HCT116 (cell line): ENCODE data around the gene SCUBE2.

Experiments
- EZH2 ChIP-seq: fragments of 200-600 bp; sonication (generic); IDR thresholded peaks from 2 replicates; pipeline ENCODE4 v1.6.1; 2017; ENCODE audit warnings: antibody characterized with exemption, mixed run types
- TF ChIP-seq, protein P1 (sequence below), 3 experiments: fragments of 200-600 bp in 1 of 3; sonication (generic) in 1 of 3; IDR thresholded peaks in 2 of 3; conservative IDR thresholded peaks in 1 of 3; 2 replicates each; pipeline ENCODE4 v1.5.1; 2012 to 2017; ENCODE audit warnings: low read depth in 2 of 3, low read length in 2 of 3, antibody characterized with exemption in 1 of 3, borderline replicate concordance in 1 of 3, control low read depth in 1 of 3, mild to moderate bottlenecking in 1 of 3, mixed read lengths in 1 of 3, mixed run types in 1 of 3, moderate library complexity in 1 of 3; ENCODE audit not compliant: insufficient read depth in 1 of 3

- TF ChIP-seq, protein P1, sequence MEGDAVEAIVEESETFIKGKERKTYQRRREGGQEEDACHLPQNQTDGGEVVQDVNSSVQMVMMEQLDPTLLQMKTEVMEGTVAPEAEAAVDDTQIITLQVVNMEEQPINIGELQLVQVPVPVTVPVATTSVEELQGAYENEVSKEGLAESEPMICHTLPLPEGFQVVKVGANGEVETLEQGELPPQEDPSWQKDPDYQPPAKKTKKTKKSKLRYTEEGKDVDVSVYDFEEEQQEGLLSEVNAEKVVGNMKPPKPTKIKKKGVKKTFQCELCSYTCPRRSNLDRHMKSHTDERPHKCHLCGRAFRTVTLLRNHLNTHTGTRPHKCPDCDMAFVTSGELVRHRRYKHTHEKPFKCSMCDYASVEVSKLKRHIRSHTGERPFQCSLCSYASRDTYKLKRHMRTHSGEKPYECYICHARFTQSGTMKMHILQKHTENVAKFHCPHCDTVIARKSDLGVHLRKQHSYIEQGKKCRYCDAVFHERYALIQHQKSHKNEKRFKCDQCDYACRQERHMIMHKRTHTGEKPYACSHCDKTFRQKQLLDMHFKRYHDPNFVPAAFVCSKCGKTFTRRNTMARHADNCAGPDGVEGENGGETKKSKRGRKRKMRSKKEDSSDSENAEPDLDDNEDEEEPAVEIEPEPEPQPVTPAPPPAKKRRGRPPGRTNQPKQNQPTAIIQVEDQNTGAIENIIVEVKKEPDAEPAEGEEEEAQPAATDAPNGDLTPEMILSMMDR (IDR thresholded peaks at IDR 0.05 in 2 of 3, conservative IDR thresholded peaks at IDR 0.05 in 1 of 3; ENCODE audit: borderline replicate concordance in 1 of 3, insufficient read depth in 1 of 3, low read depth in 2 of 3, low read length in 2 of 3): no peak
- TF ChIP-seq EZH2: no peak
Observed at GRCh38 chr11:9076661-9077060, 14.7 kb downstream of the SCUBE2 start.
